HG02610 (cell line): ENCODE data around the gene ATCAY.
"Not testable (repeated sequence)": the region's sequence is repeated elsewhere in the genome, so short reads cannot be mapped to it uniquely, and the experiment has no call there.

Experiments used
- ATAC-seq: cut with Tn5 transposase; IDR thresholded peaks from one replicate; pipeline ENCODE4 v1.9.1; 2021; ENCODE audit warnings: mild to moderate bottlenecking, moderate library complexity; ENCODE audit not compliant: unreplicated experiment

The ATCAY gene

DNA sequence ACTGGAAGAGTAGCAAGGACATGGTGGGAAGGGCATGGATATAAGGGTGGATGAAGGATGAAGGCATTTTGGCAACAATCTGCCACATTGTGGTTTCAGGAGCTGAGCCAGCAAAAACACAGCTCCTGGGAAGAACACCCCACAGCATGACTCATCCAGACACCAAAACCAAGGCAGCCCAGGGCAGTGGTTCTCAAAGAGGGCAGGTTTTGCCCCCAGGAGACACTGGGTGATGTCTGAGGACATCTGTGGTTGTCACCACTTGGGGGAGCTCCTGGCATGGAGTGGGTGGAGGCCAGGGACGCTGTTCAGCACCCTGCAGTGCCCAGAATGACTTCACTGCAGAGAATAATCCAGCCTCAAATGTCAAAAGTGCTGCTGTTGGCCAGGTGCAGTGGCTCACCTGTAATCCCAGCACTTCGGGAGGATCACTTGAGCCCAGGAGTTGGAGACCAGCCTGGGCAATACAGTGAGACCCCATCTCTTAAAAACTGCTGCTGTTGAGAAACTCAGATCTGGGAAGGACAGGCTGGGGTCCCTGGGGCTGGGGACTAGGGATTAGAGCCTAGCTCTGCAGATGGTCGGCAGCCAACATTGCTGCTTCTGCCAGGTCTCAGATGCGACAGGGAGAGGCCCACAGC, 27.8 kb upstream of the ATCAY start:
- ATAC-seq, result no peak

DNA sequence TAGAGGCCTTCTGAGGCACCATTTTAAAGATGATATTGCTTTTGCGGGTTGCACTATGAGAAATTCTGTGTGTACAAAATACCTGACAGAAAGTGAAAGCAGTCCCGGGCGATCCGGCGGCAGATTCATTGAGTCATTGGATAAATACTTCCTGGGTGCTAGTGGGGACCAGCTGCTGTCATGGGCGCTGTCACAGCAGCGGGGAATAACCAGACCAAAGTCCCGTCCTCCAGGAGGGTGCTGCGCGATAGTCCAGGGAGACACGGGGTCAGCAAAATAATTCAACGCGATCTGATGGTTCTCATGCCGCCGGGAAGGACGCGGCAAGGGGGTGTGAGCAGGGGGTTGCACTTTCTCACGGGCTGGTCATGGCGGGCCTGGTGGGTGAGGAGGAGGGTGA, 25.2 kb upstream of the ATCAY start:
- ATAC-seq, result no peak

DNA sequence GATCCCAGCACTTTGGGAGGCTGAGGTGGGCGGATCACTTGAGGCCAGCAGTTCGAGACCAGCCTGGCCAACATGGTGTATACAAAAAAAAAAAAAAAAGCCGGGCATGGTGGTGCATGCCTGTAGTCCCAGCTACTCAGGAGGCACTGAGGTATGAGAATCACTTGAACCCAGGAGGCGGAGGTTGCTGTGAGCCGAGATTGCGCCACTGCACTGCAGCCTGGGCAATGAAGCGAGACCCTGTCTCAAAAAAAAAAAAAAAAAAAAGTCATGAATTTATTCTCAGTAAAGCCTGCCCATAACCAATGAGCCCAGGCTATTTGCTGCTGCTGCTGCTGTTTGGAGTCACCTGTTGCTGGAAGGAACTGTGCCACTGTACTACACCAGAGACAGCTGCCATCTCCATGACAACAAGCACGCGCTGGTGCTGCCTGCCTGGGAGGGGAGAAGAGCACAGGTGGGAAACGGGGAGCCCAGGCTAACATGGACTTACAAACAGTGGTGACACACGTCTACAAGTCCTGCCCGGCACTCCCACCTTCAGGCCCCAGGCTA, 23.0 kb upstream of the ATCAY start:
- ATAC-seq, result no peak

DNA sequence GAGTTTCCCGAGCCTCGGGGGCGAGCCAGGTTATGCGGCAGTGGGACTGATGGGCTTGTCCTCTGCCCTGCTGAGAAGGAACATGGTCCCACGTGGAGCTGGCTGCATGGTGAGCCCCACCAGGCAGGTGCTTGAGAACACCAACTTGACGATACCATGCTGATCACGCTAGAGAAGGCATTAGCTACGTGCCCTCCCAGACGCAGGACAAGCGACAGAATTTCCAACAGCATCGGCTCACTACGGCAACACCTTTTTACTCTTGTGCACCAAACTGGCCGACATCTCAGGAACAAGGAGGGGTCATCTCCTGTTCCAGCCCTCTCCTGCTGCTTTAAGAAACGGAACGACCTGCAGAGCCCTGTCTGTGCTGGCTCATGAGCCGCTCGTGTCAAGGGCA, 20.0 kb upstream of the ATCAY start:
- ATAC-seq, result no peak

DNA sequence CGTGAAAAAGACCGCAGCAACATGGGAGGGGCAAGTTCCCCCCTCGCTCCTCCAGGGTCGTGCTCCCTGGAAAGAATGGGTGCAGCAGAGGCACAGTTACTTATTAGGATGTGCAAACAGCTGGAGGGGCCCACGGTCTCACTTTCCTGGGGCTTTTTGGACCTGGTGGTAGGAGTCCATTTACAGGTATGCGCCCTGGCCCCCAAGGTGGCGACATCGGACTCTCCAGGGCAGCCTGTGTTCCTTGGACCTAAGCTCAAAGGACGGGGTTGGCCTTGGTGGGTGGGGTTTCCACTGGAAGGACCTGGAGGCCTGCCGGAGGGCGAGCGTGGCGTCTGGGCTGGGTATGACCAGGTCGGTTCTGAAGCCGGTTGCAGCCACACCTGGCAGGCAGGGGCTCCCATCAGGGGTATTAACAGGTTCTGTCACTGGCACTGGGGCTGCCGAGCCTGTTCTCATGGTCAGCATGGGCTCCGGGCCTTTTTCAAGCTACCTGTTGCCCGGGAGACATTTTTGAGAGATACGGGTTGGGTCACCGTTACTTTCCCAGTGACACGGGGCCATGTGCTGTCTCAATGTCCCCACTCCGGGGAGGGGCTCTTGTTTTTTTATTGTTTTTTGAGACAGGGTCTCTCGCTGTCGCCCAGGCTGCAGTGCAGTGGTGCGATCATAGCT, 17.5 kb upstream of the ATCAY start:
- ATAC-seq, result no peak

DNA sequence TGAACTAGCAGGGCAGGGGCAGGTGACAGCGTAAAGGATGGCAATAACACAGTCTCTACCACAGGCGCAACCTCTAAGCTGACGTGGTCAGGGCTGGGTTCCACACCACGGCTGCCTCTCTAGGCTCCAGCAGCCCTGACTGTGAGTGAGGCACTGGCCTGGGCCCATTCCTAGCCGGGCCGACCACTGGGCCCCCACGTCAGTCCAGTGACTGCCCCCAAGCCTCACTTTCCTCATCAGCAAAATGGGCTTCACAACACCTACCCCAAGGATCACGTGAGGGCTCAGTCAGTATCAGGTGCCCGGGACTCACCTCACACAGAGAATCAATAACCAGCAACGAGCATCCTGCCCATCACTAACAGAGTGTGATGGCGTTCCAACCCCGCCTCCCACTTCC, 16.8 kb upstream of the ATCAY start:
- no peak for ATAC-seq

DNA sequence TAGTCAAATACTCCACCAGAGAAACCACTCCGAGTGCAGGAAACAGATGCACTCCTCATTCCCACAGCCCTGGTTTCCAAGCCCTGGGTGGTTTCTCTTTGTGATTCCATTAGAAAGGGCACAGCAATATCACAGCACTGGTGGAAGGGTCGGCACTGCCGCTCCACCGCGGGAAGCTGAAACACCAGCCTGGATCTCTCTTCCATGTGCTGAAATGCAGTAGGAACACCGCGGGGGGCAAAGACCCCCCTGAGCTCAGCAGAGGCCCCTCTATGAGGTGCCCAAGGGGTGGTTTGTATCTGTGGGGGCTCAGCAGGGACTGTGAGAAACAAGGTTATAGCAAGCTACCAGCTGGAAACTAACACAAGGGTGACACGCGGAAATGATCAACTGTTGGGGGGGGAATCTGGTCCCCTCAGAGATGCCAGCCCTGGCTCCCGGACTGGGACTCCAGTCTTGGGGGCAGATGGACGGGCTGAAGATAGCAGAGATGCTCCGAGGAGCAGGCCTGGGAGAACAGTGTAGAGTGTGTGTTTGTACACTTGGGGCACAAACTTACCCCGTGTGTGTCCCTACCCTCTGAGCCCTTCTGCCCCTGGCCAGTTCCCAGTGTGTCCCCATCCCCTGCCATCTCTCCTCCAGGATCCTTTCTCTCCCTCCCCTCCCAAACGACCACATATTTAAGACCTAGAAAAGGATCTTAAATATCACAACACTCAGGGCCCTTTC, 13.4 kb upstream of the ATCAY start:
- no peak for ATAC-seq

DNA sequence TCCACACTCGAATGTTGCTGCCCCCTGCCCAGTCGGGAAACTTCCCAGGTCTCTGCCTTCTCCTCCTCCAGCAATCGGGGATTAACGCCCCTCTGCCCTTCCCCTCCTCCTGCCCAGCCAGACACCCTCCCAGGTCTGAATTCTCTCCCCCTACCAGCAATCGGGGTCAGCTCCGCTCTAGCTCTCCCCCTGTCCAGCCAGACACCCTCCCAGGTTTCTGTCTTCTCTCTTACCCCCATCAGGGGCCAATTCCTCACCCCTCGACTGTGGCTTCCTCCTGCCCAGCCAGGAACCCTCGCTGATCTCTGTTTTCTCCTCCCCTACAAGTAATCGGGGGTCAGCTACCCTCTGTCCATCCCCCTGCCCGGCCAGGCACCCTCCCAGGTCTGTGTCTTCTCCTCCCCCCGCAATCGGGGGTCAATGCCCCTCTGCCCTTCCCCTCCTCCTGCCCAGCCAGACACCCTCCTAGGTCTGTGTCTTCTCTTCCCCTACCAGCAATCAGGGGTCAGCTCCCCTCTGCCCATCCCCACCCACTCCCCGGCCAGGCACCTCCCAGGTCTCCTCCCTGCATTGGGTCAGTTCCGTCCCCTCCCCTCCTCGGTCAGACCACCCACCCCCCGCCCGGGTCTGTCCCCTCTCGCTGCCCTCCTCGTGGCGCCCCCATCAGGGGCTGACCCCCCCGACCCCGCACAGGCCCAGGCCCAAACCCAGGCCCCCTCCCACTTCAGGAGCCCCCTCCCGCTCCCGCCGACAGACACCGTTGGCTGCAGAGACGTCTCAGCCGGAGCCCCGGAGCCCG, 12.3 kb upstream of the ATCAY start:
- ATAC-seq, result no peak

DNA sequence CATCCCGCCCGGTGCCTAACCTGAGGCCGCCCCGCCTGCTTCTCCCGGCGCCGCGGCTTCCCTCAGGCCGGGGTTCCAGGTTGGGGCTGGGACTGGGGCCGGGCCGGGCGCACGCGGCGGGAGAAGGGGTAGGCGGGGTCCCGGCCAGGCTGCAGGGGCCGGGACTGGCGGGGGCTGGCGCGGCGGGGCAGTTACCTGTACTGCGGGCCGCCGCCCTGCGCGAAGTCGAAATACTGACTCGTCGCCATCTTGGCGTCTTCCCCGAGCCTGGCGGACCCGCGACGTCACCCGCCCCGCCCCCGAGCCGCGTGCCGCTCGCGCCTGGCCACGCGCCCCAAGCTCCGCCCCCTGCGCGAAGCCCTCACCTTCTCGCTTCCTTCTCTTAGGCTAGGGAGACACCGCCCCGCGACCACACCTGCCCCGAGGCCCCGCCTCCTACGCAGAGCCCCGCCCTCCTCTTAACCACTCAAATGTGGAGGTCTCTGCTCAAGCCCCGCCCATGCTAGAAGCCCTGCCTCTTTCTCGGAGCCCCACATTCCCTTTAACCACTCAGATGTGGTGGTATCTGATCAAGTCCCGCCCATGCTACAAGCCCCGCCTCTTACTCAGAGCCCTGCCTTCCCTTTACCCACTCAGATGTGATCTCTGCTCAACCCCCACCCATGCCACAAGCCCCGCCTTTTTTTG, 11.6 kb upstream of the ATCAY start, which contains the start of gene ZFR2:
TSS of gene ZFR2 (minus strand) at position 269 of the 687 bp plus-strand sequence. CDS start at position 248, 21 bp downstream.
- no peak for ATAC-seq

DNA sequence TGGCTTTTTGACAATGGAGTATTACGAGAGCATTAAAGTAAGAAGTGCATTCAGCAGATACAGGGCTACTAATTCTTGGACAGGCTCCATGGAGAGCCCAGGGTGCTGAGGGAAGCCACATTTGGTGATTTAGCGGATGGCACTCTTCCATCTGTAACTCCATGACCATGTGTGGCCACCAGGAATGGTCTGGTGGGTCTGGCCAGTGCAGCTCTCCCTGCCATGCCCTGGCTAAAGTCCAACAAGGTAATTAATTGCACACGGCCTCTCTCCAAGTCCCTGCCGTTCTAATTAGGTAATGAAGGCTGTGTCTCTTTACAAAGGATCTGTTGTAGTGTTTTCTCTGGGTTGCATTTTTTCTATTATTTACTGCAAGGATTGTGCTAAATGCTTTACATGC, 7.3 kb upstream of the ATCAY start:
- no peak for ATAC-seq

DNA sequence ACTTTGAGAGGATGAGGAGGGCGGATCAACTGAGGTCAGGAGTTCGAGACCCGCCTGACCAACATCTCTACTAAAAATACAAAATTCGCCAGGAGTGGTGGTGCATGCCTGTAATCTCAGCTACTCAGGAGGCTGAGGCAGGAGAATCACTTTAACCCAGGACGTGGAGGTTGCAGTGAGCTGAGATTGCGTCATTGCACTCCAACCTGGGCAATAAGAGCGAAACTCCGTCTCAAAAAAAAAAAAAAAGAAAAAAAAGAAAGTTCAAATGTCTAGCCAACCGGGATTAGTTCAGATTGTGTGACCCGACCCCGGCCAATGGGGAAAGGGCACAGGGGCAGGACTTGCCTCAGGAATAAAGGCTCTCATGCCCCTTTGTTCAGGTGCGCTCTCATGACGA, 5.8 kb upstream of the ATCAY start:
- not testable (repeated sequence) for ATAC-seq

DNA sequence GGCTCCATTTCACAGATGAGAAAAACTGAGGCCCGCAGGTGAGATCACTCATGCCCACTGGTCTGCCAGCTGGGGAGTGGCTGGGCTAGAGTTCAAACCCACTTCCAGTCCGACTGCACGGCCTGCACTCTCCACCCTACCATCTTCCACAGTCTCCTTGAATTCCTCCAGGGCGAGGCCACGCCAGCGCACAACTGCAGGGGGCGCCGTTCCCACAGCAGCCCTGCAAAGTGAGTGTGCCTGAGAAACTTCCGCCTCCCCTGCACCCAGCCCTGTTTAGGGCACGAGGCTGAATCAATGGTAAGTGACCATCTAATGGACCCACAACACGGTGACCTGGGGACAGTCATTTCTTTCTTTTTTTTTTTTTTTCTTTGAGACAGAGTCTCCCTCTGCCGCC, 829 bp upstream of the ATCAY start:
- ATAC-seq, result no peak

DNA sequence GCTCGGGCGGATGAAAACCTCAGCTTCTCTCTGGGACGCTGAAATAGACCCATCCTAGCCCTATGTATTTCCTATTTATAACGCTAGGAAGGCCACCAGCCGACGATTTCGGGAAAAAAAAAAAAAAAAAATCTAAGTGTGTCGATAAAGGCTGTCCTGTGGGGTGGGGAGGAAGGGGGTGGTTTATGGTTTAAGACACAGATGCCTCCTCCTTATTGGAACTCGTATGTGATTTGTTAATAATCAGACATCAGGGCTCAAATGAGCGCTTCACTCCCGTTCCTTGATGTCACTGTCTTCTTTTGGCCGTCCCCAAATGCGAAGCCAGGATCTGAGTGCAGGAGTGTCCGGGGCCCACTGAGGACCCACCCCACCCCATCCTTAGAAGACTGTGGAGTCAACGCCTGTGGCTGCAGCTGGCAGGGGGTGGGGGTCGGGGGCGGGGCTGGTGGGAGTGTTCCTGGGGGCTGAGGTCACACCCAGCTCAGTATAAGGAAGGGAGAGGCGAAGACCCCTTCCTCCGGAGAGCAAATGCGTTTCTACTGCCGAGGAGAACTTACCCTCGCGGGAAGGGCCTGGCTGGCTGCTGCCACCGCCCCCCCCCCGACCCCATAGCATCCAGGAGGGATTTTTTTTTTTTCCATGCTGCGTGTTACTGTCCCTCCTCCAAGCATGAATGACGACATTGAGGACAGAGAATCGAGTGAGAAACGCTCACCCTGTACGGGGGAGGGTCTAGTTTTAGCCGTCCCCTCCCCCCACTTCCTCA, 971 bp downstream of the ATCAY start:
- ATAC-seq, result no peak

DNA sequence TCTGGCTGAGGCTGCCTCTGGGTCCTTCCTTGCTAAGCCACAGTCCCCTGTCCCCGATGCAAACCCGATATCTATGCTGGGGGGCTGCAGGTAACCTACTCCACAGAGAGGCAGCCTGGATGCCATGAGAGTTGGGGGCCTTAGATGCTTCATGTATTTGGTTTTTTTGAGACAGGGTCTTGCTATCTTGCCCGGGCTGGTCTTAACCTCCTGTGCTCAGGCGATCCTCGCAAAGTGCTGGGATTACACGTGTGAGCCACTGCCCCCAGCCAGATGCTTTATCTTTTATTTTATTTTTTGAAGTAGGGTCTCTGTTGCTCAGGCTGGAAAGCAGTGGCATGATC, 1.5 kb downstream of the ATCAY start:
- no peak for ATAC-seq

DNA sequence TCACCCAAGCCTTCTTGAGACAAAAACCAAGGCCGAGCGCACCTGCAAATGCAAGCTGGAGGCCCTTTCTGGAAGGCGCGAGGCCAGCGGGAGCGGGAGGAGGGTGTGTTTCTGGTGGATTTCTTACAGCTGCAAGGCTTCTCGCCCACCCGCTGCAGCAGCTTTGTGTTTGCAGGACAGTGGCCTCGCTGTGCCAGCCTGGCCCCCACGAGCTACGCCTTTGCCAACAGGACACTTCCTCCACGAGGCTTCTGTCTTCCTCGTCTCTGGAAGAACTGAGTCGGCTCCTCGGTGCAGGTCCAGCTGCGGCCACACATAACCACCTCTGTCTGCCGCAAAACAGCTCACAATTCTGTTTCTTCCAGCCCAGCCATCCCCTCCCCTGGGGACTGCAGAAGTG, 10.1 kb downstream of the ATCAY start:
- ATAC-seq, result no peak

DNA sequence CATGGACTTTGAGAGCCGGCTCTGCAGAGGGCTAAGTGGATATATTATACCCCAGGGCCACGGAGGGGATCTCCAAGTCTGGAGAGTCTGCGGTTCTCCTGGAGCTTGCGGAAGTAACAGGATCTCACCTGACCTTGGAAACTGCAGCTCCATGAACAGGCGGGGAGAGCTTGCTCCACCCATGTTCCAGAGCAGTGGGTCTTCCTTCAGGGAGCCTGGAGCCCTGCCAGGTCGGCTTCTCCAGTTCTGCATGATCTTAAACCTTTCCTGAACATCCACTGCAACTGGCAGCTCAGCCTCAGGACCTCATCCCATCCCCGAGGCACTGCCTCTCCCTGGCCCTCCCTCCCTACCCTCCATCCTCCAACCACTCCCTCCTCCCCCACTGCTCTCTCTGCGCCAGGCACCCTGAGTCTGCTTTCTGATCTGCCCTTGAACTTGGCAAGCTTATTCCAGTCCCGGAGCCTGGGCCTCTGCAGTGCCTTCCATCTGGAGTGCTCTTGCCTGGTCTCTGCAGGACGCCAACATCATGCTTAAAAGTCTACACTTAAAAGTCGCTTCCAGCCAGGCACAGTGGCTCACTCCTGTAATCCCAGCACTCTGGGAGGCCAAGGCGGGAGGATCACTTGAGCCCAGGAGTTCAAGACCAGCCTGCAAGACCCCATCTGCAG, 13.2 kb downstream of the ATCAY start:
- ATAC-seq, result no peak

DNA sequence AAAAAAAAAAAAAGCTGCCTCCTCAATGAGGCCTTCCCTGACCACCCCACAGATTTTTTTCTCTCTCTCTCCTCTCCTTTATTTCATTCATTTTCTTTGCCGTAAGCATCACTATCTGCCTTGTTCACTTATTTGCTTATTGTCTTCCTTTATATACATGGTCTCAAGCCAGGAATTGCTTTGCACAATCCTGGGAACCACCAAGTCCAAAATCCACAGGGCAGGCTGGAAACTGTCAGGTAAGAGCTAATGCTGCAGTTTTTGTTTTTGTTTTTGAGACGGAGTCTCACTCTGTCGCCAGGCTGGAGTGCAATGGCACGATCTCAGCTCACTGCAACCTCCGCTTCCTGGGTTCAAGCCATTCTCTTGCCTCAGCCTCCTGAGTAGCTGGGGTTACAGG, 14.5 kb downstream of the ATCAY start:
- not testable (repeated sequence) for ATAC-seq

DNA sequence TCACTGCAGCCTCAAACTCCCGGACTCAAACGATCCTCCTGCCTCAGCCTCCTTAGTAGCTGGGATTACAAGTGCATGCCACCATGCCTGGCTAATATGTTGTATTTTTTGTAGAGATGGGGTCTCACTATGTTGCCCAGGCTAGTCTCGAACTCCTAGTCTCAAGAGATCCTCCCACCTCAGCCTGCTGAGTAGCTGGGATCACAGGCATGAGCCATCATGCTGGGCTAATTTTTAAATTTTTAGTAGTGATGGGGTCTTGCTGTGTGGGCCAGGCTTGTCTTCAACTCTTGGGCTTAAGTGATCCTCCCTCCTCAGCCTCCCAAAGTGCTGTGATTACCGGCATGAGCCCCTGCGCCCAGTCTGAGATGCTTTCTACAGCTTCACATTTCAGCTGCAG, 15.3 kb downstream of the ATCAY start:
- no peak for ATAC-seq

DNA sequence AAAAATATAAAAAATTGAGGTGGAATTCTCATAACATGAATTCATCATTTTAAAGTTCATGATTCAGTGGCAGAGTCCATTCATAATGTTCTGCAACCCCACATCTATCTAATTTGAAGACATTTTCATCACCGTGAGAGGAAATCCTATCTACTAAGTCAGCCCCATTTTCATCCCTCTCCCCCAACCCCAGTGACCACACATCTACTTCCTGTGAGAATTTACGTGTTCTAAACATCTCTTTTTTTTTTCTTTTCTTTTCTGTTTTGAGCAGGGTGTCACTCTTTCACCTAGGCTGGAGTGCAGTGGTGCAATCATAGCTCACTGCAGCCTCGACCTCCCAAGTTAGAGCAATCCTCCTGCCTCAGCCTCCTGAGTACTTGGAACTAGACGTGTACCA, 17.5 kb downstream of the ATCAY start:
- no peak for ATAC-seq
